DOHH2 (cell line): ENCODE measurements around the gene PKD1.

Source experiments
- H3F3A ChIP-seq: fragments of 200-600 bp; sonication (generic), shearing (Covaris generic); 2 replicates; pipeline ENCODE4 v1.6.0; 2016; ENCODE audit warnings: antibody characterized with exemption, mild to moderate bottlenecking; ENCODE audit not compliant: control insufficient read depth, insufficient read depth
- H3K27ac ChIP-seq: fragments of 200-600 bp; sonication (generic); 2 replicates; pipeline ENCODE4 v1.5.1; 2014; ENCODE audit warnings: low read depth, mild to moderate bottlenecking, low read length, moderate library complexity
- H3K27me3 ChIP-seq: fragments of 200-600 bp; sonication (generic); 2 replicates; pipeline ENCODE4 v1.6.1; 2014; ENCODE audit warnings: mild to moderate bottlenecking, low read length, mixed read lengths; ENCODE audit not compliant: control insufficient read depth
- H3K36me3 ChIP-seq: fragments of 200-600 bp; sonication (generic); 2 replicates; pipeline ENCODE4 v1.6.1; 2014; ENCODE audit warnings: mild to moderate bottlenecking, low read length, moderate library complexity, mixed read lengths; ENCODE audit not compliant: control insufficient read depth
- H3K4me1 ChIP-seq: fragments of 200-600 bp; sonication (generic); 2 replicates; pipeline ENCODE4 v1.6.1; 2014; ENCODE audit warnings: mild to moderate bottlenecking, low read length, mixed read lengths; ENCODE audit not compliant: control insufficient read depth
- H3K4me2 ChIP-seq: fragments of 200-600 bp; sonication (generic); 2 replicates; pipeline ENCODE4 v1.6.0; 2014; ENCODE audit warnings: mild to moderate bottlenecking, low read length, moderate library complexity
- H3K4me3 ChIP-seq: fragments of 200-600 bp; sonication (generic); 2 replicates; pipeline ENCODE4 v1.5.1; 2014; ENCODE audit warnings: mild to moderate bottlenecking, low read length, mixed read lengths
- H3K79me2 ChIP-seq: fragments of 200-600 bp; sonication (generic); 2 replicates; pipeline ENCODE4 v1.6.1; 2014; ENCODE audit warnings: mild to moderate bottlenecking, low read length, mixed read lengths; ENCODE audit not compliant: control insufficient read depth
- H3K9me2 ChIP-seq: fragments of 200-600 bp; sonication (generic); replicated peaks from 2 replicates; pipeline ENCODE4 v1.6.1; 2014; ENCODE audit warnings: mild to moderate bottlenecking, low read length, mixed read lengths; ENCODE audit not compliant: control insufficient read depth
- H3K9me3 ChIP-seq: fragments of 200-600 bp; sonication (generic); 2 replicates; pipeline ENCODE4 v1.6.1; 2014; ENCODE audit warnings: antibody characterized with exemption, low read length, mixed read lengths; ENCODE audit not compliant: control insufficient read depth, insufficient read depth
- H4K20me1 ChIP-seq: fragments of 200-600 bp; sonication (generic); 2 replicates; pipeline ENCODE4 v1.6.0; 2014; ENCODE audit warnings: low read depth, mild to moderate bottlenecking, antibody characterized with exemption, low read length, moderate library complexity; ENCODE audit not compliant: control insufficient read depth, insufficient read depth
- CTCF ChIP-seq: fragments of 200-600 bp; sonication (generic); IDR thresholded peaks from one replicate; pipeline ENCODE4 v1.5.1; 2014; ENCODE audit warnings: antibody characterized with exemption, mild to moderate bottlenecking, low read depth, low read length; ENCODE audit not compliant: poor library complexity, severe bottlenecking
- EZH2phosphoT487 ChIP-seq: fragments of 200-600 bp; sonication (generic); IDR thresholded peaks from 2 replicates; pipeline ENCODE4 v1.6.1; 2017; ENCODE audit warnings: borderline replicate concordance, mild to moderate bottlenecking, antibody characterized with exemption, low read length, moderate library complexity, mixed read lengths

The PKD1 gene

GRCh38 chr16:2040041-2040786 lies 95.5 kb downstream of the PKD1 start:
- Histone ChIP-seq H4K20me1 (no peaks in the 10 kb centered on the region), H3K4me3 (no peak overlapping the region)

GRCh38 chr16:2039274-2040031 lies 96.2 kb downstream of the PKD1 start:
- H3K4me1 ChIP-seq = peaks cover 10% of the 10 kb centered on the region; the same call in 1 of the 2 replicates
- H3K4me2 ChIP-seq = no peak overlapping the region
- TF ChIP-seq EZH2phosphoT487 = no peak
- TF ChIP-seq CTCF = no peak
- H3K4me3 ChIP-seq = no peak overlapping the region
- H3K27ac ChIP-seq = no peak overlapping the region
- H3K9me2 ChIP-seq = no peaks in the 10 kb centered on the region
- no peaks in the 10 kb centered on the region for H3K79me2 ChIP-seq
- H3K9me3 ChIP-seq = no peaks in the 10 kb centered on the region
- H4K20me1 ChIP-seq = no peaks in the 10 kb centered on the region
- H3F3A ChIP-seq = no peaks in the 10 kb centered on the region
- H3K27me3 ChIP-seq = no peaks in the 10 kb centered on the region
- H3K36me3 ChIP-seq = peaks cover 7% of the 10 kb centered on the region

More at GRCh38 chr16:2040041-2040786, 95.5 kb downstream of the PKD1 start:
- Histone ChIP-seq H3K9me2 (no peaks in the 10 kb centered on the region), H3K9me3 (no peaks in the 10 kb centered on the region), H3K4me2 (no peak overlapping the region), H3K79me2 (no peaks in the 10 kb centered on the region), H3K27ac (no peak overlapping the region), H3F3A (no peaks in the 10 kb centered on the region), H3K4me1 (peaks cover 10% of the 10 kb centered on the region; the same call in 1 of the 2 replicates), H3K36me3 (peaks cover 10% of the 10 kb centered on the region), H3K27me3 (no peaks in the 10 kb centered on the region)
- TF ChIP-seq EZH2phosphoT487 (no peak), CTCF (no peak)
